ENCODE data around the gene DPYSL3.

DPYSL3 gene

GRCh38 chr5:147436596-147436995, 73.3 kb downstream of the DPYSL3 start:
- Histone ChIP-seq H3K36me3 (ENCODE audit: control insufficient read depth in 1 of 2, insufficient read depth in 2 of 2, low read depth in 1 of 2, low read length in 2 of 2) (no peaks in the 10 kb centered on the region), H2AK5ac (ENCODE audit: low read length, severe bottlenecking) (no peak overlapping the region), H4K8ac (ENCODE audit: low read length) (no peak overlapping the region), H3K27ac (ENCODE audit: low read length, poor library complexity, severe bottlenecking) (no peak overlapping the region), H2AFZ (ENCODE audit: low read depth, low read length) (no peak overlapping the region), H2BK15ac (ENCODE audit: low read depth, poor library complexity, severe bottlenecking) (no peak overlapping the region), H3K23ac (ENCODE audit: low read length in 2 of 2) (no peak overlapping the region), H3K27me3 (ENCODE audit: control insufficient read depth in 1 of 2, insufficient read depth in 1 of 2, low read length in 2 of 2) (no peaks in the 10 kb centered on the region), H3K4me2 (ENCODE audit: low read length, poor library complexity, severe bottlenecking) (no peak overlapping the region), H3K9me3 (ENCODE audit: control insufficient read depth, low read length) (no peaks in the 10 kb centered on the region), H2BK5ac (ENCODE audit: low read depth, low read length, poor library complexity, severe bottlenecking) (no peak overlapping the region), H4K91ac (ENCODE audit: low read length) (no peak overlapping the region), H3K4me1 (ENCODE audit: control insufficient read depth, insufficient read depth, low read depth, low read length) (peaks cover 8% of the 10 kb centered on the region), H3K14ac (ENCODE audit: low read length in 2 of 2) (no peak overlapping the region), H3K4ac (ENCODE audit: low read depth in 1 of 2, low read length in 2 of 2) (no peak overlapping the region), H2BK12ac (ENCODE audit: low read length in 2 of 2) (no peak overlapping the region), H3K79me1 (replicated peaks; ENCODE audit: low read length, poor library complexity, severe bottlenecking) (peaks cover 14% of the 10 kb centered on the region), H3K18ac (ENCODE audit: low read depth in 1 of 2, low read length in 2 of 2) (no peak overlapping the region), H3K4me3 (ENCODE audit: insufficient read depth in 1 of 2, low read depth in 1 of 2, low read length in 2 of 2) (no peak overlapping the region), H2BK120ac (ENCODE audit: low read depth, low read length) (no peak overlapping the region), H3K9ac (ENCODE audit: low read length) (no peak overlapping the region)
- WGBS: 94% methylated on average over 2 of the region's 3 CpGs
- DNase-seq: no peak

GRCh38 chr5:147434049-147434448, 75.8 kb downstream of the DPYSL3 start:
- no peak overlapping the region for H2BK12ac ChIP-seq (ENCODE audit: low read length in 2 of 2)
- H3K9me3 ChIP-seq (ENCODE audit: control insufficient read depth, low read length): no peaks in the 10 kb centered on the region
- no peak overlapping the region for H3K4me2 ChIP-seq (ENCODE audit: low read length, poor library complexity, severe bottlenecking)
- H3K27ac ChIP-seq (ENCODE audit: low read length, poor library complexity, severe bottlenecking): no peak overlapping the region
- no peak overlapping the region for H2BK15ac ChIP-seq (ENCODE audit: low read depth, poor library complexity, severe bottlenecking)
- H2BK120ac ChIP-seq (ENCODE audit: low read depth, low read length): no peak overlapping the region
- no peaks in the 10 kb centered on the region for H3K27me3 ChIP-seq (ENCODE audit: control insufficient read depth in 1 of 2, insufficient read depth in 1 of 2, low read length in 2 of 2)
- DNase-seq: no peak
- H2BK5ac ChIP-seq (ENCODE audit: low read depth, low read length, poor library complexity, severe bottlenecking): no peak overlapping the region
- H3K4me1 ChIP-seq (ENCODE audit: control insufficient read depth, insufficient read depth, low read depth, low read length): peaks cover 9% of the 10 kb centered on the region
- WGBS: 92% methylated on average over 3 of the region's 3 CpGs
- no peak overlapping the region for H3K4me3 ChIP-seq (ENCODE audit: insufficient read depth in 1 of 2, low read depth in 1 of 2, low read length in 2 of 2)
- peaks cover 14% of the 10 kb centered on the region for H3K79me1 ChIP-seq (replicated peaks; ENCODE audit: low read length, poor library complexity, severe bottlenecking)
- no peak overlapping the region for H3K14ac ChIP-seq (ENCODE audit: low read length in 2 of 2)
- H3K36me3 ChIP-seq (ENCODE audit: control insufficient read depth in 1 of 2, insufficient read depth in 2 of 2, low read depth in 1 of 2, low read length in 2 of 2): no peaks in the 10 kb centered on the region
- H3K9ac ChIP-seq (ENCODE audit: low read length): no peak overlapping the region
- no peak overlapping the region for H4K91ac ChIP-seq (ENCODE audit: low read length)
- no peak overlapping the region for H3K4ac ChIP-seq (ENCODE audit: low read depth in 1 of 2, low read length in 2 of 2)
- no peak overlapping the region for H2AK5ac ChIP-seq (ENCODE audit: low read length, severe bottlenecking)
- H2AFZ ChIP-seq (ENCODE audit: low read depth, low read length): no peak overlapping the region
- no peak overlapping the region for H3K23ac ChIP-seq (ENCODE audit: low read length in 2 of 2)
- H4K8ac ChIP-seq (ENCODE audit: low read length): no peak overlapping the region
- H3K18ac ChIP-seq (ENCODE audit: low read depth in 1 of 2, low read length in 2 of 2): no peak overlapping the region

- no peak for DNase-seq
- H3K14ac ChIP-seq (ENCODE audit: low read length in 2 of 2): no peak overlapping the region
- 46% methylated on average over 3 of the region's 4 CpGs for WGBS
Observed at GRCh38 chr5:147432323-147432722, 77.5 kb downstream of the DPYSL3 start.

GRCh38 chr5:147431586-147431985, 78.3 kb downstream of the DPYSL3 start:
- Histone ChIP-seq H3K18ac (ENCODE audit: low read depth in 1 of 2, low read length in 2 of 2) (no peak overlapping the region), H4K91ac (ENCODE audit: low read length) (no peak overlapping the region), H3K4me3 (ENCODE audit: insufficient read depth in 1 of 2, low read depth in 1 of 2, low read length in 2 of 2) (no peak overlapping the region), H3K36me3 (ENCODE audit: control insufficient read depth in 1 of 2, insufficient read depth in 2 of 2, low read depth in 1 of 2, low read length in 2 of 2) (no peaks in the 10 kb centered on the region), H2BK12ac (ENCODE audit: low read length in 2 of 2) (no peak overlapping the region), H2BK15ac (ENCODE audit: low read depth, poor library complexity, severe bottlenecking) (peak overlapping the region; percentile 37), H3K27ac (ENCODE audit: low read length, poor library complexity, severe bottlenecking) (no peak overlapping the region), H3K4me2 (ENCODE audit: low read length, poor library complexity, severe bottlenecking) (peak overlapping the region; percentile 3), H3K9ac (ENCODE audit: low read length) (no peak overlapping the region), H3K4ac (ENCODE audit: low read depth in 1 of 2, low read length in 2 of 2) (peak overlapping the region in 1 of 2 experiments; percentile 13), H2BK120ac (ENCODE audit: low read depth, low read length) (no peak overlapping the region), H3K14ac (ENCODE audit: low read length in 2 of 2) (no peak overlapping the region), H3K79me1 (replicated peaks; ENCODE audit: low read length, poor library complexity, severe bottlenecking) (peaks cover 20% of the 10 kb centered on the region), H2AK5ac (ENCODE audit: low read length, severe bottlenecking) (no peak overlapping the region), H3K9me3 (ENCODE audit: control insufficient read depth, low read length) (no peaks in the 10 kb centered on the region), H2BK5ac (ENCODE audit: low read depth, low read length, poor library complexity, severe bottlenecking) (no peak overlapping the region), H3K23ac (ENCODE audit: low read length in 2 of 2) (no peak overlapping the region), H3K4me1 (ENCODE audit: control insufficient read depth, insufficient read depth, low read depth, low read length) (peaks cover 13% of the 10 kb centered on the region), H2AFZ (ENCODE audit: low read depth, low read length) (no peak overlapping the region), H4K8ac (ENCODE audit: low read length) (peak overlapping the region; percentile 8), H3K27me3 (ENCODE audit: control insufficient read depth in 1 of 2, insufficient read depth in 1 of 2, low read length in 2 of 2) (no peaks in the 10 kb centered on the region)
- DNase-seq: no peak
- 45% methylated on average over 3 of the region's 3 CpGs for WGBS

More at GRCh38 chr5:147432323-147432722, 77.5 kb downstream of the DPYSL3 start:
- H2BK15ac ChIP-seq (ENCODE audit: low read depth, poor library complexity, severe bottlenecking): no peak overlapping the region
- H2AK5ac ChIP-seq (ENCODE audit: low read length, severe bottlenecking): no peak overlapping the region
- H3K9ac ChIP-seq (ENCODE audit: low read length): no peak overlapping the region
- H3K27me3 ChIP-seq (ENCODE audit: control insufficient read depth in 1 of 2, insufficient read depth in 1 of 2, low read length in 2 of 2): no peaks in the 10 kb centered on the region
- no peak overlapping the region for H2BK120ac ChIP-seq (ENCODE audit: low read depth, low read length)
- H3K23ac ChIP-seq (ENCODE audit: low read length in 2 of 2): no peak overlapping the region
- H4K8ac ChIP-seq (ENCODE audit: low read length): no peak overlapping the region
- no peak overlapping the region for H3K4me3 ChIP-seq (ENCODE audit: insufficient read depth in 1 of 2, low read depth in 1 of 2, low read length in 2 of 2)
- no peak overlapping the region for H2BK5ac ChIP-seq (ENCODE audit: low read depth, low read length, poor library complexity, severe bottlenecking)
- peaks cover 21% of the 10 kb centered on the region for H3K79me1 ChIP-seq (replicated peaks; ENCODE audit: low read length, poor library complexity, severe bottlenecking)
- H3K27ac ChIP-seq (ENCODE audit: low read length, poor library complexity, severe bottlenecking): no peak overlapping the region
- H3K4me1 ChIP-seq (ENCODE audit: control insufficient read depth, insufficient read depth, low read depth, low read length): peaks cover 13% of the 10 kb centered on the region
- no peak overlapping the region for H3K18ac ChIP-seq (ENCODE audit: low read depth in 1 of 2, low read length in 2 of 2)
- no peaks in the 10 kb centered on the region for H3K36me3 ChIP-seq (ENCODE audit: control insufficient read depth in 1 of 2, insufficient read depth in 2 of 2, low read depth in 1 of 2, low read length in 2 of 2)
- H4K91ac ChIP-seq (ENCODE audit: low read length): no peak overlapping the region
- no peak overlapping the region for H2AFZ ChIP-seq (ENCODE audit: low read depth, low read length)
- no peaks in the 10 kb centered on the region for H3K9me3 ChIP-seq (ENCODE audit: control insufficient read depth, low read length)
- no peak overlapping the region for H2BK12ac ChIP-seq (ENCODE audit: low read length in 2 of 2)
- no peak overlapping the region for H3K4me2 ChIP-seq (ENCODE audit: low read length, poor library complexity, severe bottlenecking)
- no peak overlapping the region for H3K4ac ChIP-seq (ENCODE audit: low read depth in 1 of 2, low read length in 2 of 2)
